GM19463 (cell line): ENCODE data around the gene XAGE2.
"Not testable (repeated sequence)": the region's sequence is repeated elsewhere in the genome, so short reads cannot be mapped to it uniquely, and the experiment has no call there.

Experiments used
- ATAC-seq: cut with Tn5 transposase; IDR thresholded peaks from one replicate; pipeline ENCODE4 v1.9.1; 2021; ENCODE audit warnings: mild to moderate bottlenecking, moderate library complexity; ENCODE audit not compliant: unreplicated experiment

XAGE2 gene, protein sequence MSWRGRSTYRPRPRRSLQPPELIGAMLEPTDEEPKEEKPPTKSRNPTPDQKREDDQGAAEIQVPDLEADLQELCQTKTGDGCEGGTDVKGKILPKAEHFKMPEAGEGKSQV

DNA sequence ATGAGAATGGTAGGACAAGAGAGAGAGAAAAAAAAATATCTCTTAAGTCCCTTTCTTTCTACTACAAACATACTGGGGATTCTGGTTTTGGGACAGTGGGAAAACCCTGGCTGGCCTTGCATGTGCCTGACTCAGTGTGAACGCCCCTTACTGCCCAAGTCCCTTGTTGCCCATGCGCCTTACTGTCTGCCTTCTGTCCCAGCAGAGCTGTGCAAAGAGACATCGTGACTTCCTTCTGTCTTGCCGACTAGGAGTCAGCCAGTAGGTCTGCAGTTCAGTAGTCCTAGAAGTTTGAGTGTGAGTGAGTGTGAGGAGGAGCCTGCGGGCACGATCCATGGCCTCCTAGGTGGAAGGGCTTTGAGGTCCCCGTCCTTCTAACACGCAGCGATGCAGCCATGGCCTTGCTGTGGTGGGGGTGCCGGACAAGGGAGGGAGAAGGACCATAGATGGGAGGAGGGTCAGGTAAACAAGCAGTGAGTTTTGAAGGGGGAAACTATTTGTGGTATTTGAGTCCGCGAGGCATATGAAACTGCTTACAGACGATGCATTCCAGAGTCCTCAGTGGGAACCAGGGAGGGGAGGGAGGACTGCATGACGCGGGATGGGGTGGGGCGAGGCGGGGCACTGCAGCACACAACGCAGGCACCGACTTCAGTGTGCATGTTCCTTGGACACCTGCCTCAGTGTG is at the start of gene XAGE2:
Gene XAGE2, plus strand, starts transcription at position 654 of the 688 bp plus-strand sequence. CDS start 994 bp downstream, outside the sequence.
- ATAC-seq: no peak

DNA sequence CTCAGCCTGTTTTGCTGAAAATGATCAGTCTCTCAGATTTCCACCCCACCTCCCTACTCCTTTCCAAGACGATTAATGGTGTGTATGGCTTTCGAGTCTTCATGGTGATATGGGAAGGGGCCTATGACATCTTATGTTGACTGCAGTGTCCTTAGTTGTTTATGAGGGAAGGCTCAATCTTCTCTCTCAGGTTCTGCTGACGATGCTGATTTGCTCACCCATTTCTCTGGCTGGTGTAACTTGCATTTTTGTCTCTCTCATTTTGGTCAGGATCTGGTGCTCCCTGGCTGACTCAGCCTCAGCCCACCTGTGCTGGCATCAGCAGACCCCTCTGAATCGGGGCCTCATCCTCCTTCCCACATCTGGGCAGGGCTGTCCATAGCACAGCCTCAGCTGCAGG is 31.4 kb upstream of the XAGE2 start:
- no peak for ATAC-seq

DNA sequence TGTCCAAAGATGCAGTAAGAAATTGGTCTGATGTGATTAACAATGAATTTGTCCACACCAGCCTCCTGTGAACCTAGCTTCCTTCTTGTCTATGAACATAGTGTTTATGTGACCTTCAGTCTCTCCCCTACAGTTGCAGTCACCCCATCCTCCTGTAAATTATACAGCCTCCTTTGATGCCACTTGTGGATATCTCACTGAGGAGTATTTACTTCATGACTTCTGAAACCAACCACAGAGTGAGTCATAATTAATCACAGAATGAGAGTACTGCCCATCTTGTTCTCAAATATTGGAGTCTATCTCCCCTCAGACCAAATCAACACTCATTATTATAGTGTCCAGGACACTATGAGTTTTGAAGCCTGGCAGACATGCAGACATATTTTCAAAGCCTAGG is 27.3 kb upstream of the XAGE2 start:
- no peak for ATAC-seq

DNA sequence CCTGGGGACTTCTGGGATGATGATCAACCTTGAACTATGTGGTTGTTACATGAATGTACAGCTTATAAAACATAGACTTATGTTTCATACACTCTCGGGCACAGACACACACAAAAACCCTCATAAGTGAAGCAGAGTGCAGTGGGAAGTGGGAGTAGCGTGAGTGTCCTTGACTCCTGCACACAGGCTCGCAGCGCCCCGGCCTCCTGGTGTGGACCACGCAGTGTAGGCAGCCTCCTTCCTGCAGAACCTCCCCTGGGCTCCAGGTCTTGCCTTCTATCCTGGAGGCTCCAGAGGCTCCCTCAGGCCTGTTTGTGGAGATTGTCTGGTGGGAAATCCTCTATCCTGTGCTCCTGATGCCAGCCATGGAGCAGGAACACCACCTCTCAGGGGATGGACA is 25.7 kb upstream of the XAGE2 start:
- not testable (repeated sequence) for ATAC-seq

DNA sequence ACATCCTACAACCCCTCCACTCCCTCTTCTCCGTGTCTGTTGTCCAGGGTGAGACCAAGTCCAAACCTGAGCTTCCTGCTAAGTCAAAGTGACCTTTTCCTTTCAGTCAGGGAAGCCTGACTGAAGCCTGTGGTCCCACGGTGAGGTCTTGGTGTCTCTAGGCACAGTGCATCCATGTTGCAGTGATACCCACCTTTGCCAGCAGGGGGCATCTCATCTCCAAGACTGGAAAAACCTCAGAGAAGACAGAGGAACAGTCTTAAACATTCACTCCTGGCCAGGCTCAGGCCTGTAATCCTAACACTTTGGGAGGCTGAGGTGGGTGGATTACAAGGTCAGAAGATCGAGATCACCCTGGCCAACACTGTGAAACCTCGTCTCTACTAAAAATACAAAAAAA is 23.4 kb upstream of the XAGE2 start:
- not testable (repeated sequence) for ATAC-seq

DNA sequence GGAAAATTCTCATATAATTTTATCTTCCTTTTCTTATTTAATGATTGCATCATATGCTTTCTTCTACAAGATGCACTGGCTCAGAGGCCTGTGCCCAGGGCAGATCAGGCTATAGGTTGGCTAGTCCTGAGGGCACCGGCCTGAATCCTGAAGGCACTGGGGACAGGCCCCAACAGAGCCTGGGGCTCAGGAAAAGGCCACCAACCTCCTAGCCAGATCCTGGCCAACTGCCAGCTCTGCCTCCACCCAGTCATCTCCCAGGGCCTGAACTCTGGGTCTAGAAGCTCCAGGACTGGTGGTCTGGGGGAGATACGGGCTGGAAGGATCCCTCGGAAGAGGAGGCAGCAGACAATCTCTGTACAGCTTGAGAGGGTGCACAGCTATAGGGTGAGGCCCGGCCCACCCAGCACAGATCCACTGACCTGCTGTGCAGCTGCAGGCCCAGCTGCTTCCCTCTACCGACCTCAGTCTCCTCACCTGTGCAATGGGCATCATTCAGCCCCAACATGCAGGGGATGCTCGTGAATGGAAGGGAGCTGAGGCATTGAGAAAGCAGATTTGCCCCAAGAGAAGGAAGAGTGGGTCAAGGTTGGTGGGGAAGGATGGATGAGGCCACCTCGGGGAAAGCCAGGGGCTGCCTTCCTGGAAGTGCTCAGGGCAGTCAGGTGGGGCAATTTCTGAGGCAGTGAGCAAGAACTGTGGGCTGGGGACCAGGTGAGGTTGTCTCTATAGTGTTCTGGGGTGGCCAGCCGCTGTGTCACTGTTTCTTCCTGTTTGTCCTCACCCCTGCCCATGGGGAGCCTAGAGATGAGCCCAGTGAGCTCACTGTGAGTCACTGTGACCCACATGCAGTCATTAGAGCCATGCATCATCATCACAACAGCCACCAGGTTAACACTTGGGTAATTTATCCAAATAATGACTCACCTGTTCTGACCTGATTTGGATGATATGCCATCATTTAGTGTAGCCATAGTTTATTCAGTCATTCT is 22.4 kb upstream of the XAGE2 start:
- no peak for ATAC-seq

DNA sequence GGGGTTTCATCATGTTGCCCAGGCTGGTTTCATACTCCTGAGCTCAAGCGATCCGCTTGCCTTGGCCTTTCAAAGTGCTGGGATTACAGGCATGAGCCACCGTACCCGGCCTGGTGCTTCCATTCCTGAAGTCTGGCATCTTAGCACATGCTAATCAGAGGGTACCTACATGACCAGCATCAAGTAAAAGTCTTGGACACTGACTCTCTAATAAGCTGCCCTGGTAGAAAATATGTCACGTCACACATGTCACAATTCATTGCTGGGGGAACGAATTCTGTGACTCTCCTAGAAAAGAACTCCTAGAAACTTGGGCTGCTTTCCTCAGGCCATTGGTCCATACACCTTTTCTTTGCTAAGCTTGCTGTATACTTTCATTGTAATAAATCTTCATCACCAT is 19.1 kb upstream of the XAGE2 start:
- ATAC-seq: no peak

DNA sequence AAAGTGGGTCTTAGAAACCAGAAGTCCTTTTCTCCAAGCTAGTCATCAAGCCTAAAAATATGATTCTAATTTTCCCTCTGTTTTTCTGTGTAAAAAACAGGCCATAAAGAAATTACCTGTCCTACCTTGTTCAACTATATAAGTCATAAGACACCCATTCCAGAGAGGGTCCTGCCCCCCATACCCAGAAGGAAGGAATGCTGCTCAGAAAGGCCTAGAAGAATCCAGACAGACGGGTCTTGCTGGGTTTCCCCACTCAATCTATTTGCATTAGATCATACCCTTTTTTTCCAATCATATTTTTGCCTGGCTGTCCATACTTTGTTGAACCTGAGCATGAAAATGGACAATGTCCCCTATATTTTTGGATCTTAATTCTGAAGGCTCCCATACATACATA is 16.3 kb upstream of the XAGE2 start:
- ATAC-seq: no peak

DNA sequence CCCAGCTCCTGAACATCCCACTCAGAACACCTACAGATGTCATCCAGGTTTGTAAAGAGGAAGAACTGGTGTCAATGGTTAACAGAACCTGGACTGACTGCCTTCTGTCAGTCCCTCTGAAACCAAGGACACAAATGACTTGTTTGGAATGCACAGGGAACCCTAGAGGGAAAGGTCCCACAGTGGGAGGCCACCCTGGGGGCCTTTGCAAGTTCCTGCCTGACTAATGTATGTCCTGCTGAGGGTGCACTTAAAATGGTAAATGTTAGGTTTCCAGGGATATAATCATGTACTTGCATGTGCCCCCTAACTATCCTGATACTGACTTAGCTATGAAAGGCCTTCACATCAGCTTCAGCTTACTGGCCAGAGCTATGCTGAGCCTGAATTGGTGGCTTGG is 15.0 kb upstream of the XAGE2 start:
- ATAC-seq: no peak

DNA sequence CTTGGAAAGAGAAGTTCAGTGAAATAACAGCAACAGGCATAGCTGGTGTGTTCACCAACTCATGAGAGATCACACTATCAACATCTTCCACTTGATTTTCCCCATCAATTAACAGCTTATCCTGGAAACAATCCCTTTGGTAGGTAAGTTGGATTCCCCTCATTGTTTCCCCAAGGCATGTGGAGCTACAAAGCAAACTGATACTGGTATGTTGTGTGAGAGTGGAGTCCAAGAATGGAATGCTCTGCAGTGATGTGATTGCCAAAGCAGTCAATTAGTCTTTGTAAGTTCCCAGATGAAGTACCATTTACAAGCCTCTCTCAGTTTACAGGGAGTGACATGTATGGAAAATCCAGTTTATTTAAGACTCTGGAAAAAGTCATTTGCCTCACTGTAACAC is 13.7 kb upstream of the XAGE2 start:
- ATAC-seq: no peak

DNA sequence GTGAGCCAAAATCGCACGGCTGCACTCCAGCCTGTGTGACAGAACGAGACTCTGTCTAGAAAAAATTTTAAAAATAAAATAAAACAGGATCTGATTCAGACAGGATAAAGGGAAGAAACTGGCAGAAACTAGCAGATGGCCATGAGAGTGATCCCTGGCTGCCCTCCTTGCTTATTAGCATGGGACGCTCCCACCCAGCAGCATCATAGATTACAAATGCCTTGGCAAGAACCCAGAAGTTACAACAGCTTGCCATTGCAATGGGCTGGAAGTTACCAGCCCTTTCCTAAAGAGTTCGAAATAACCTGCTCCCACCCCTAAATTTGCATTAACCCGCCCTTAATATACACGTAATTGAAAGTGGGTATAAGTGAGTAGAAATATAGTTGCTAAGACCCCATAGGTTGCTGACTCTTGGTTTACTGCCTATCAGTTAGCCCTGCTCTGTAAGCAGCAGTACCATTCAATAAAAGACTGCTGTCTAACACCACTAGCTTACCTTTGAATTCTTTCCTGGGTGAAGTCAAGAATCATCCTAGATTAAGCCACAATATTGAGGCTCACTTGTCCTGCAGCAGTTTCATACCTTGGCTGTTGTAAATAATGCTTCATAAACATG is 9.1 kb upstream of the XAGE2 start:
- no peak for ATAC-seq

DNA sequence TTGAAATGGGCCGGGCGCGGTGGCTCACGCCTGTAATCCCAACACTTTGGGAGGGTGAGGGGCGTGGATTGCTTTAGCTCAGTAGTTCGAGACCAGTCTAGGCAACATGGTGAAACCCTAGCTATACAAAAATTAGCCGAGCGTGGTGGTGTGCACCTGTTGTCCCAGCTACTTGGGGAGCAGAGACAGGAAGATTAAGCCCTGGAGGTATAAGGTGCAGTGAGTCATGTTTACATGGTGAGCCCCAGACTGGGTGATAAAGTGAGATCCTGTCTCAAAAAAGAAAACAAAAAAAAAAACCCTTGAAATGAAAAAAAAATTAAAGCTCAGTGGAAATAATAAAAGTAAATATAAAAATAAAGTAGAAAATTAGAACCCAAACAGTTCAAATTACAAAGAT is 6.9 kb upstream of the XAGE2 start:
- ATAC-seq: no peak

DNA sequence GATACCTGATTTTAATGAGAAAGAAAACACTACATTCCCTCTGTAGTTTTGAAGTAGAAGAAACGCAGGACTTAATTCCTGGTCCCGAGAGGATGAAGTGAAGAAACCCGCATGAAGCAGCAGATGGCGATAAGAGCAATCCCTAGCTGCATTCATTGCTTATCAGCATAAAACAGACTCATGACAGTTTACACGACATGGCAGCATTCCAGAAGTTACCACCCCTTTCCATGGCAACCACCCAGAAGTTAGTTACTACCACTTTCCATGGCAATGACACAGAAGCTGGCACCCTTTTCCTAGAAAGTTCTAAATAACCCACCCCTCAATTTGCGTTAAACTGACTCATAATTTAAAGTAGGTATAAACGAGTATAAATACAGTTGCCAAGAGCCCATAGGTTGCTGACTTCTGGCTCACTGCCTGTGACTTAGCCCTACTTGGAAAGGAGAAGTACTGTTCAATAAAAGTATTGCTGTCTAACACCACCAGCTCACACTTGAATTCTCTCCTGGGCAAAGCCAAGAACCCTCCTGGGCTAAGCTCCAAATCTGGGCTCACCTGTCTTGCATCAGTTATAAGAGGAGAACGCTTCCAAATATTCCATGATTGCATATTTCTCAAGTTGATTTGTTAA is 5.5 kb upstream of the XAGE2 start:
- ATAC-seq: no peak

DNA sequence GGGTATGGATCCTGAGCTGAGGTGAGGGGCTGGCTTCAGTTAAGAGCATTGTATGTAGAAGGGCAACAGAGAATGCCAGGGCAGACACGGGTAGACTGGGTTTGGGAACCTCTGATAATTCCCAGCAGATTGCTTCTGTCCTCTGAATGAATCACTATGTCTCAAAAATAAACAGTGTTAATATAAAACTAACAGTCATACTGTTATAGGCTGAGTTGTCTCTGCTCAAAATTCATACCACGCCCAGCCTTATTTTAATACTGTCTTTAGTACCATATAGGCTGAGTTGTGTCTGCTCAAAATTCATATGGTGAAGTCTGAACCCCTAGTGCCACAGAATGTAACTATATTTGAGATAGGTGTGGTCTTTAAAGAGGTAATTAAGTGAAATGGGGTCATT is 10.0 kb downstream of the XAGE2 start:
- no peak for ATAC-seq

DNA sequence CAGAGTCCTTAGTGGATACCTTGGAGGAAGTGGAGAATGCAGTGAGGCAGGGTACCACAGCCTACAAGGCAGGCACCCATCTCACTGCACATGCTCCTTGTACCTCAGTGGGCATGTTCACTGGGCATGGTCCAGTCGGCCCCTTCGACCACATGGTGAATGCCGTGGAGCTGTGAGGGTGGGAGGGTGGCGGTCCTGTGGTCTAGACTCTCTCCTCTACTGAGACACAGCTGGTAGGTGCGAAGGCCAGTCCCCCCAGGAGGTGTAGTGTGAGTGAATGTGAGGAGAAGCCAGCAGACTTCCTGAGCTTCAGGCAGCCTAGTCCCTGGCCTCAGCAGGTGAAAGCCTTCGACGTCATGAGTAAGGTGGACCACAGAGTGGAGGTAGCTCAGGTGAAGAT is 12.2 kb downstream of the XAGE2 start:
- no peak for ATAC-seq

DNA sequence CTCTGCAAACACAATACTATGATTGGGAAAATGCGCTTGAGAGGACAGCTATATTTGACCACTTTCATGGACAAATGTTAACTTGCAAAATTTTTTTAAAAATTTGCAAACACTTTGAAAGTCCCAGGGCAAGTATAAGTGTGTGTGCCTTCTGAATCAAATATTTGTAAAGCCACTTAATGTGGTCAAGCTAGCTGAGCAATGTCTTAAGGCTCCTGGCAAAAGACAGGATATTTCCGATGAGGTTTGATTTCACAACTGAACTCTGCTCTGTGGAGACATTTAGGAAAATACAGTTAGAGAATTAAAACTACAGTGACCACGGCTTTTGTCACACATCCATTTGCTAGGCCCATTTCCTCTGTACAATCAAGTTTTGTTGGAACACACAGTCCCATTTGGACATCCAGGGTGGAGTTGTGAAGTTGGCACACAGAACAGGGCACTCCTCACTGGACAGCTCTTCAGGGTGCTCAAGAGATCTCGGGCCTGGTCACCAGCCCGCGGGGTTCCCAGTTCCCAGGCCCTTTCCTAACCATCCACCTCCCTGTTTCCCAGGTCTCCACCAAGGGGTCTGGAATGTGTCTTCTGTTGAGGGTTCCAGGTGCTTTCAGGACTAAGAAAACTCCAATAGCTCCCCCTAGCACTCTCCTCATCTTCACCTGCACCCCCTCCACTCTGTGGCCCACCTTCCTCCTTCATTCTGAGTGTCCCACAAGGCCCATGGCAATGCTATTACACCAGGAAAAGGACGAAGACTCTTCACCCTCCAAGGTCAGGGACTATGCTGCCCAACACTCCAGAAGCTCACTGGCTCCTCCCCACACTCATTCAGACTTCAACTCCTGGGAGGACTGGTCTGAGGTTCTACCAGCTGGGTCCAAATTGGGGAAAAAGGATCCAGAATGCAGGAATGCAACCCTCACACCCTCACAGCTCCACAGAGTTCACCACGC is 41.9 kb downstream of the XAGE2 start:
- no peak for ATAC-seq

DNA sequence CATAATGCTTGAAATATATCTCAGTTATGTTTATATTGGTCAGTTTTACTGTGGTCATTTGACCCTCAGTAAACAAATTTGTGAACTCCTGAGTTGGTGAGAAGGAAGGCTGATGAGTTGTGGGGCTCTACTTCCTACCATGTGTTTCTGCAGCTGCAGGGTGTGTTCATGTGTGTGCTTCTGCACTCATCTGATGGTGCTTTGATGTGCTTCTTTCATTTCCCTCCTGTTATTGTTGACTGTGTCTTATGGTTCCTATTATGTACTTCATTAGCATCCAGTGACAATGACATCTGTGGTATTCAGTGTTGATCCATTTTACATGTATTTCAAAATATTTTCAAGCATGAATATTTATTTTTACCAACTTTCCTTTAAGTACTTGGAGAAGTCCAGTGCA is 46.5 kb downstream of the XAGE2 start:
- no peak for ATAC-seq

DNA sequence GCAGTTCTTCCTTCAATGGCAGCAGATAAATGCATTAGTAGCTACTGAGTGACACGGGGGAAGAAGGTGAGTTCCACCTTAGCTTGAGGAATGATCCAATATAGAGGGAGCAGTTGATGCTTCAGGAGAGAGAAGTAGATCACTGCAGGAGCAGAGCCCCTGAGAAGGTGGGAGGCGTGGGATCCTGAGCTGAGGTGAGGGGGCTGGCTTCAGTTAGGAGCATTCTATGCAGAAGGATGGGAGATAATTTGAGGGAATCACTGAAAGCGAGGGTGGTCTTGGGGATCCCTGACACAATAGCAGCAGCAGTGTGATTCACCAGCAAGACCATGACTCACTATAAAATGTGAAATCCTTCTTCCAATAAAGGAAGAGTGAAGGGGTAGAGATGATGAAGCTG is 48.0 kb downstream of the XAGE2 start:
- ATAC-seq: no peak

DNA sequence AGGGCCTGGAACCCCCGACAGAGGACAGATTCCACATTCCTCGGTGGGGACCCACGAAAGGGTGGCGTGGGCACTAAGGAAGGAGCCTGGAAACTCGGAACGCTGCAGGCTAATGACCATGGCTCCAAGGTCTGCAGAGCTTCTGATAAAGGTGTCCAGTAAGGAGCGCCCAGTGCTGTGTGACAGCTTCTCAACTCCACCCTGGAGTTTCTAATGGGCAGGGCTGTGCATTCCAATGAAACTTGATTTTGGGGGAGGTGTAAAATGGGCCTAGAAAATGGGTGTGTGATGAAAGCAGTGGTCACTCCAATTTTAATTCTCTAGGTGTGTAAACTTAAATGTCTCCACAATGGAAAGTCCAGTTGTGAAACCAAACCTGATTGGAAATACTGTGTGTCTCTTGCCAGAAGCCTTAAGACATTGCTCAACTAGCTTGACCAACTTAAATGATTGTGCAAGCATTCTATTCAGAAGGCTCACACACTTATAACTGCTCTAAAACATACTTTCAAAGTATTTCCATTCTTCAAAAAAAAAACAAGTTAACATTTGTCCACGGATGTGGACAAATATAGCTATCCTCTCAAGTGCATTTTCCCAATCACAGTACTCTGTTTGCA is 52.1 kb downstream of the XAGE2 start:
- no peak for ATAC-seq
